GM21528 (cell line): ENCODE results near the gene ALDOB.

Source experiments
- ATAC-seq: cut with Tn5 transposase; IDR thresholded peaks from one replicate; pipeline ENCODE4 v1.9.1; 2021; ENCODE audit warnings: mild to moderate bottlenecking, moderate library complexity; ENCODE audit not compliant: unreplicated experiment, low FRiP score

The ALDOB gene

GRCh38 chr9:101435601-101436079, at the start of gene ALDOB:
Gene ALDOB (minus strand): TSS chr9:101435774. CDS start chr9:101430887, 4,887 bp downstream.
- ATAC-seq = no peak

GRCh38 chr9:101484046-101484445, 48.5 kb upstream of the ALDOB start:
- ATAC-seq = no peak

GRCh38 chr9:101481261-101481660, 45.7 kb upstream of the ALDOB start:
- no peak for ATAC-seq

- ATAC-seq = no peak
Measured at GRCh38 chr9:101480386-101480785, 44.8 kb upstream of the ALDOB start.

- no peak for ATAC-seq
Measured at GRCh38 chr9:101479338-101480030, 43.9 kb upstream of the ALDOB start.

- no peak for ATAC-seq
Measured at GRCh38 chr9:101478906-101479305, 43.3 kb upstream of the ALDOB start.

- ATAC-seq = no peak
Measured at GRCh38 chr9:101478444-101478843, 42.9 kb upstream of the ALDOB start.

- ATAC-seq = no peak
Measured at GRCh38 chr9:101477736-101478135, 42.2 kb upstream of the ALDOB start.

GRCh38 chr9:101477214-101477613, 41.6 kb upstream of the ALDOB start:
- ATAC-seq = no peak

- ATAC-seq = no peak
Measured at GRCh38 chr9:101476576-101477208, 41.1 kb upstream of the ALDOB start.

- ATAC-seq = no peak
Measured at GRCh38 chr9:101472891-101473290, 37.3 kb upstream of the ALDOB start.

GRCh38 chr9:101470929-101471328, 35.4 kb upstream of the ALDOB start:
- ATAC-seq = no peak

GRCh38 chr9:101470021-101470420, 34.4 kb upstream of the ALDOB start:
- ATAC-seq = no peak

GRCh38 chr9:101469026-101469425, 33.5 kb upstream of the ALDOB start:
- ATAC-seq = no peak

- ATAC-seq = no peak
Measured at GRCh38 chr9:101468116-101468515, 32.5 kb upstream of the ALDOB start.

- no peak for ATAC-seq
Measured at GRCh38 chr9:101467690-101468089, 32.1 kb upstream of the ALDOB start.

- ATAC-seq = no peak
Measured at GRCh38 chr9:101466863-101467262, 31.3 kb upstream of the ALDOB start.

- no peak for ATAC-seq
Measured at GRCh38 chr9:101465326-101465915, 29.8 kb upstream of the ALDOB start.

- no peak for ATAC-seq
Measured at GRCh38 chr9:101463397-101463796, 27.8 kb upstream of the ALDOB start.

GRCh38 chr9:101462558-101462957, 27.0 kb upstream of the ALDOB start:
- no peak for ATAC-seq

GRCh38 chr9:101460965-101461364, 25.4 kb upstream of the ALDOB start:
- ATAC-seq = no peak
